Kidney (tissue), 14 donors: ENCODE measurements around the gene POTEF. TPM values are rescaled to one million over a fixed set of nuclear protein-coding genes. Genes with fewer than 3 reads are reported as not detected.
"Not testable (repeated sequence)": the region's sequence is repeated elsewhere in the genome, so short reads cannot be mapped to it uniquely, and the experiment has no call there.

ENCODE experiments used
- DNase-seq, 5 donors: peaks; one replicate each; pipeline ENCODE4 v3.0.0-alpha.2; 2013 to 2020
- FAIRE-seq: peaks from 2 replicates; lab custom pipeline; 2012; peaks lifted over from hg19 to GRCh38; lab: Jason Lieb, UNC
- H3K27ac ChIP-seq, 2 donors: one replicate each; pipeline ENCODE4 v1.7.0; 2013; ENCODE audit warnings: low read depth in 2 of 2, low read length in 2 of 2, inconsistent platforms in 1 of 2
- H3K27me3 ChIP-seq: one replicate; pipeline ENCODE4 v1.7.1; 2013; ENCODE audit warnings: low read length, inconsistent platforms; ENCODE audit not compliant: control insufficient read depth, insufficient read depth
- H3K36me3 ChIP-seq, 3 donors: one replicate each; pipeline versions ENCODE4 v1.7.0 to v1.7.1; 2013; ENCODE audit warnings: low read length in 3 of 3, control low read depth in 1 of 3, inconsistent platforms in 1 of 3; ENCODE audit not compliant: insufficient read depth in 3 of 3, control insufficient read depth in 2 of 3
- H3K4me1 ChIP-seq, 3 donors: one replicate each; pipeline versions ENCODE4 v1.7.0 to v1.7.1; 2013; ENCODE audit warnings: low read length in 3 of 3, inconsistent platforms in 1 of 3, low read depth in 1 of 3; ENCODE audit not compliant: control insufficient read depth in 2 of 3, insufficient read depth in 2 of 3
- H3K4me3 ChIP-seq, 3 donors: one replicate each; pipeline versions ENCODE4 v1.7.0 to v1.8.1; 2013; ENCODE audit warnings: low read length in 3 of 3, control low read depth in 1 of 3, inconsistent platforms in 1 of 3
- H3K9ac ChIP-seq, 3 donors: one replicate each; pipeline versions ENCODE4 v1.7.0 to v1.7.1; 2013; ENCODE audit warnings: low read length in 3 of 3, control low read depth in 1 of 3, inconsistent platforms in 1 of 3
- H3K9me3 ChIP-seq, 3 donors: one replicate each; pipeline versions ENCODE4 v1.7.0 to v1.7.1; 2013; ENCODE audit warnings: low read length in 3 of 3, control low read depth in 1 of 3, inconsistent platforms in 1 of 3; ENCODE audit not compliant: control insufficient read depth in 2 of 3, insufficient read depth in 1 of 3
- CTCF ChIP-seq: IDR thresholded peaks from 3 replicates; pipeline ENCODE4 v1.5.1; 2012; ENCODE audit warnings: mild to moderate bottlenecking, moderate library complexity, borderline replicate concordance; ENCODE audit not compliant: insufficient read depth; ENCODE audit errors: extremely low read depth
- intact Hi-C: fragments of 100-400 bp; cut with DNase I; formaldehyde crosslinking; loops from one replicate; pipeline ENCODE4 v1.11.1; 2022
- polyA plus RNA-seq: library from polyadenylated mRNA; stranded (reverse); fragments of 350-450 nt; fragmentation: Illumina TruSeq; extraction: RNeasy Lipid Tissue Mini Kit (QIAGEN cat#74804); gene quantifications from one replicate; pipeline ENCODE4 v1.2.3, GENCODE V29; 2014; ENCODE audit warnings: low read depth, low replicate concordance; ENCODE audit not compliant: insufficient read depth
- total RNA-seq: library from RNA; stranded (reverse); fragmentation: NEBNext Ultra II Directional; extraction: Animal tissue kit (Norgen Biotek cat#: 25700); gene quantifications from one replicate; pipeline ENCODE4 v1.2.1, GENCODE V29; 2021
- donor health status: control.
- donor health status: control.
- donor health status: control.
- donor health status: control.
- donor health status: control.
- donor health status: DM: yes; HTN: yes; CAD: no.
- donor health status: Normal renal cell carcinoma (clear cell type).

POTEF gene
- total and polyA plus RNA-seq, 2 donors from 2014 or later = not detected

DNA sequence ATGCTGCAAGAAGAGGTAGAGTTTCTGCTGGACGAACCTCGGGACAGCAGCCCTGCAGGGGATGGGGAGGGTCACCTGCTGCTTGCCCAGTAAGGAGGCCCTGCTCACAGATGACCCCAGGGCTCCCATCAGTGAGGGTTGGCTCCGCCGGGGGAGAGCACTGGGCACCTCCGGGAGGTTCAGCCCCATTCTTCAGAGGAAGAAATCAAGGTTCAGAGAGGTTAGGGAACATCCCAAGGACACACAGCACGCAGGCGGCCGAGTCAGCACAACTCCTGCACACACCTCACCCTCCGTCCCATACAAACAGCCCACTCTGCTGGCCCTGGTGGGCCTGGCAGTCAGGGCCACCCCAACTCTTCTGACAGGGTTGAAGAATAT lies 27.6 kb upstream of the POTEF start:
- TF ChIP-seq CTCF = no peak
- Histone ChIP-seq H3K9ac (no peak overlapping the region), H3K4me1 (no peaks in the 10 kb centered on the region), H3K4me3 (no peak overlapping the region), H3K36me3 (no peaks in the 10 kb centered on the region), H3K9me3 (no peaks in the 10 kb centered on the region), H3K27me3 (no peaks in the 10 kb centered on the region), H3K27ac (no peak overlapping the region)
- no peak for FAIRE-seq
- peak in 1 of 5 donors; percentile 27 for DNase-seq
- intact Hi-C loops = no loop called here

DNA sequence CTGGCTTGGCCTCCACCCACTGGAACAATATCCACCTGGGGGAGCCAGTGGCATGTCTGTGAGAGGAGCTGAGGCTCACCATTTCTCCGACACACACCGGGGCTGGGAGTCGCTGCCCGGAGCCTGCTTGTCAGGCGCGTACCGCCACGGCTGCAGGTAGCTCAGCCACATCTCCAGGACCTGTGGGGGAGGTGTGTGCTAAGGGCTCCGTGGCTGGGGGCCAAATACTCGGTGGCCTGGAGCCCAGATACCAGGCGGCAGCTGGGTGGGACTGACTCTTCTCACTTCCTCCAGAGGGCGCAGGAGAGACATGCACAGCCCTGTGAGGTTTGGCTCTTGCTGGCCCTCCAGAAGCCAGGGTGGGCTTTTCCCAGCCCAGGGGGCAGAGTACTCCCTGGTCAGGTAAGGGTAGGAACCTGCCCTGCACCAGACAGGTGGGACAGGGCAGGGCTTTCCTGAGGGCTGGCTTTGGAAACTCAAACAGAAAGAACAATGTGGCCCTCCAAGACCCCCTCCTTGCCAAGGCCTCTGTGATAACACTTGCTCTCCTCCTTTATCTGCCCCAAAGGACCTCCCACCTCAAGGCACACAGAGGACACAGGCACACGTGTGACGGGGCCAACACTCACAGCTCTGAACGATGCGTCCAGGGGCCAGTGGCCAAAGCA lies 27.1 kb upstream of the POTEF start:
- peak; percentile 51 for TF ChIP-seq CTCF
- intact Hi-C loops, H3K4me3 ChIP-seq, FAIRE-seq, H3K27me3 ChIP-seq, H3K4me1 ChIP-seq, H3K9me3 ChIP-seq, H3K36me3 ChIP-seq, H3K27ac ChIP-seq, H3K9ac ChIP-seq: not testable (repeated sequence)
- peak in 4 of 5 donors; percentile 30 to 82 (median 52) for DNase-seq

DNA sequence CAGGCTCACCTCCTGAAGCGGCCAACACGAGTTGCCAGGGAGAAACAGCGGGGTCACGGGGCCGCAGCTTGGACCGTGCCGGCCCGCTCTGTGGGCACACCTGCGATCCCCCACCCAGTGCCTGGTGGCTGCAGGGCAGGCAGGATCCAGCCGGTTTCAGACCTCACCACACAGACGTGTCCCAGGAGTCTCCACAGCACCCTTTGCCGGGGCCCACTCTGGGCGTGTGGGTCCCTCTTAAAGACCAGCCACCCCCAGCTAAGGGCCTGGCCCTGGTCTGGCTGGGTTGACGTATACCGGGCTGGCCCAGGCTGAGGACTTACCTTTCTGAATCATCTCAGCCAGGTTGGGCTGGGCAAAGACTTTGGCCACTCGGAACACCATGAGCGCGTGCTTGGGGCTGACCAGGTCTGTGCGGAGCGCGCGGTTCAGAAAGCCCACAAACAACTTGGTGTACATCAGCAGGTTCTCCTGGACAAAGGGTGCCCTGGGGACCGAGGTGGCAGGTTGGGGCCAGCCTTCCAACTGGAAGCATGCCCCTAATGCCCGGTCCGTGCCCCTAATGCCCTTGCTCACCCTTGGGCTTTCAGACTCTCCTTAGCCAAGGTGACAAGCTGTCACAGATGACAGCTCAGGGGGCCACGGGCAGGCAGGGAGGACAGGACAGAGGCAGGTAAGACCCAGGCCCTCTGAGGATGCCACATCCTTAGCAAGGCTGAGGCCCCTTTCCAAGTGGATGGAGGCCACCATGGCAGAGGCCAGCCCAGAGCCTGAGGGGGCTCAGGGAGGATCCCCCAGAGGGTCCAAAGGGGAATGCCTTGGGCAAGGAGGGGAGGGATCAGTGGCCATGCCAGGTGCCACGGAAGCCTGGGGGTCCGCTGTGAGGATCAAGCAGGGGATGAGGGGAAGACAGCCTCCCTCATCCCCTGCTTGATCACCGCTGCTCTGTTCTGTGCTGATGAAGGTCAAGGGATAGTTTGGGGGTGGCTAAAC lies 26.0 kb upstream of the POTEF start:
- H3K9ac ChIP-seq = no peak overlapping the region
- H3K4me1 ChIP-seq = no peaks in the 10 kb centered on the region
- no peaks in the 10 kb centered on the region for H3K27me3 ChIP-seq
- TF ChIP-seq CTCF = no peak
- intact Hi-C loops = no loop called here
- FAIRE-seq = no peak
- no peaks in the 10 kb centered on the region for H3K36me3 ChIP-seq
- DNase-seq = peak in 1 of 5 donors; percentile 76
- H3K9me3 ChIP-seq = no peaks in the 10 kb centered on the region
- H3K27ac ChIP-seq = no peak overlapping the region
- H3K4me3 ChIP-seq = no peak overlapping the region

DNA sequence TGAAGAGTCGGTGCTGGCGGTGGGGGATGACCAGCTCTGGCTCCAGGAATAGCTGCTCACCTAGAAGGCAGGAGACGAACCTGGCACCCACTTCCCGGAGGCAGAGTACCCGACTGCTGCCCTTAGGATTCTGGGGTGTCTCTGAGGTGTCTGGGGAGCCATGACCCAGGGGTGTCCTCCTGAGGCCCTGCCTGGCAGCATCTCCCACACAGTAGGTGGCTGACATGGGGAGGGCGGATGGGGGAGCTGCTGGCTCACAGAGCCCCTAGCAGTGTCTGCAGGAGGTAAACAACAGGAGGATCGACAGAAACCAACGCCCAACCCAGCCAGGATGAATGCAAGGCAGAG lies 25.4 kb upstream of the POTEF start:
- H3K9me3 ChIP-seq, FAIRE-seq, H3K27me3 ChIP-seq, H3K4me1 ChIP-seq, H3K9ac ChIP-seq, H3K27ac ChIP-seq, H3K4me3 ChIP-seq, intact Hi-C loops, H3K36me3 ChIP-seq: not testable (repeated sequence)
- peak in 1 of 5 donors; percentile 33 for DNase-seq

DNA sequence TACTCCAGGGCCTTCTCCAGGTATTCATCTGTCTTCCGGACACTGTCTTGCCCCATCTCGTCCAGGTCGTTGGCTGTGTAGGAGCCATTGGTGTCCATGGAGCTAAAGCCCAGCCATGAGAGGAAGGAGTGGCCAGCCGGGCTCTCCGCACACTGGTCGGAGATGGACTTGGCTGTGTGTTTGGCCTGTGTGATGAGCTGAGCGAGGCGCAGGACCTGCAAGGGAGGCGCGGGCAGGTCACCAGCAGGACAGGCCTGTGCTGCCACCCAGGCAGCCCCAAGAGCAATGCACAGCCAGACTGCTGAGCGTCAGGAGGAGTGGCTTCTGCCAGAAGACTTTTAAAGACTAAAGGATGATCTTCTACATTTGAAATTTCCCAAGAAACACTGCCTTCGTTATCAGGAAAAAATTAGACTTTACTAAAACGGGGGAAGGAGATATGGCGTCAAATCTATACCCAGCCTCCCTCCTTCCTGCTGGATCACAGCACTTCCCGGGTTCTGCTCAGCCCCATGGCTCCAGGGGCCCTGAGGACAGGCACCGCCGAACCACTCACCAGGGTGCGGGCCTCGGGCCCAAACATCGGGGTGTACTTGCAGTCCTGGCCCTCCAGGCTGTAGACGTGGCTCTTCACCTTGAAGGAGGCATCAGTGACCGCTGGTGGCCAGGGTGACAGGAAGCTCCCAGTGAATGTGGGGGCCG lies 24.9 kb upstream of the POTEF start:
- H3K9ac ChIP-seq, intact Hi-C loops, H3K36me3 ChIP-seq, H3K27ac ChIP-seq, FAIRE-seq, H3K27me3 ChIP-seq, H3K9me3 ChIP-seq, H3K4me3 ChIP-seq, H3K4me1 ChIP-seq: not testable (repeated sequence)
- DNase-seq = peak in 1 of 5 donors; percentile 52
